ENCODE results near the gene WDR70.
"Not testable (repeated sequence)": the region's sequence is repeated elsewhere in the genome, so short reads cannot be mapped to it uniquely, and the experiment has no call there.

Gene WDR70

DNA sequence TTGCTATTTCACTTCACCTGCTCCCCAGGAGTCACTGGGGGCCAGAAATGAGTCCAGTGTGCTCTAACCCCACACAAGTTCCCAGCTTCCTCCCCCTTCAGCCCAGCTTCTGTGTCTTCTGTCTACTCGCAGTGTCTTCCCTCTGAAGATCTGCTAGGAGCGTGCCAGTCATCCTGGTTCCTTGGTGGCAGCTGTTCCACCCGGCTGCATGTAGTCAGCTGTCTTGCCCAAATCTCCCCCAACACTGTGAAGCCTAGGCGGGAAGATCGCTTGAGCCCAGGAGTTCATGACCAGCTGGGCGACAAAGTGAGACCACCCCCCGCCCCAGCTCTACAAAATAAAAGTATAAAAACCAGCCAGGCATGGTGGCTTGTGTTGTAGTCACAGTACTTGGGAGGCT, 306.7 kb downstream of the WDR70 start:
- no peak for DNase-seq (ENCODE audit: low spot score)

DNA sequence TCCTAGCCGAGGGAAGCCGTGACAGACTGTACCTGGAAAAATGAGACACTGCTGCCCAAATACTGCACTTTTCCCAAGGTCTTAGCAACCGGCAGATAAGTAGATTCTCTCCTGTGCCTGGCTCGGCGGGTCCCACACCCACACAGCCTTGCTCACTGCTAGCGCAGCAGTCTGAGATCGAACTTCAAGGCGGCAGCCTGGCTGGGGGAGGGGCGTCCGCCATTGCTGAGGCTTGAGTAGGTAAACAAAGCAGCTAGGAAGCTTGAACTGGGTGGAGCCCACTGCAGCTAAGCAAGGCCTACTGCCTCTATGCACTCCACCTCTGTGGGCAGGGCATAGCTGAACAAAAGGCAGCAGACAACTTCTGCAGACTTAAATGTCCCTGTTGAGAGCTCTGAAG, 309.8 kb downstream of the WDR70 start:
- DNase-seq (ENCODE audit: low spot score): not testable (repeated sequence)

GRCh38 chr5:37694333-37694732, 315.2 kb downstream of the WDR70 start:
- not testable (repeated sequence) for DNase-seq (ENCODE audit: low spot score)

- DNase-seq (ENCODE audit: low spot score): no peak
Observed at GRCh38 chr5:37694867-37695266, 315.7 kb downstream of the WDR70 start.

DNA sequence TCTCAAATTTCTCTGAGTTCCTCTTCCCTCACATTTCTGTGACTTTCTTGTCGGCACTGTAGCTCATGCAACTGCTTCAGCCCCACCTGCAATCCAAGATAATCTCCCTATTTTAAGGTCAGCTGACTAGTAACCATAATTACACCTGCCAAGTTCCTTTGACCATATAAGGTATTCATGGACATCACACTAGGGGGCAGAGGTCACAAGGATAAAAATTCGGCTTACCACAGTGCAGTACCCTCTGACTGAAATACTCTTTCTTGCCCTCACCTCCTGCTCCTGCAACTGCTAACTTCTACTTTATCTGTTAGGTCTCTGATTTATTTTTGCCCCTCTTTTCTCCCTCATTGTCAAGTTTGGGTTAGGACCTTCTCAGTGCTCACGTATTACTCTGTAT, 316.5 kb downstream of the WDR70 start:
- DNase-seq (ENCODE audit: low spot score): no peak

- no peak for DNase-seq (ENCODE audit: low spot score)
Observed at GRCh38 chr5:37696190-37697021, 317.3 kb downstream of the WDR70 start.

DNA sequence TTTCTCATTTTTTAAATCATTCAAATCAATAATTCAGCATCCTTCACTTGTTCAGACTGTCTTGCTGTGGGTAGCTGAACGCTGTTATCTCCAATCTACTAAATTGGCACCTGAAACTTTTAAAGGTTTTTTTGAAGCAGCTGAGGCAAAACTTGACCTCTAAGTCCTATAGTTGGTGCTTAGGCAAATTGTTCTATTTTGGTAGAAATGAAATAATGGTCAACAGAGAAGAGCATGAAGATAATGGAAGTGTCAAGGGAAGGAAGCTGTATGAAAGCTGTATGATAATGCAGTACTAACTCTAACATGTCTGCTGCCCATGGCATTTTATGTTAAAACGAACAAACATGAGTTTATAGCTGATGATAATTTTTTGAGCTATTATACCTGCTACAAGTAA, 322.8 kb downstream of the WDR70 start:
- no peak for DNase-seq (ENCODE audit: low spot score)

DNA sequence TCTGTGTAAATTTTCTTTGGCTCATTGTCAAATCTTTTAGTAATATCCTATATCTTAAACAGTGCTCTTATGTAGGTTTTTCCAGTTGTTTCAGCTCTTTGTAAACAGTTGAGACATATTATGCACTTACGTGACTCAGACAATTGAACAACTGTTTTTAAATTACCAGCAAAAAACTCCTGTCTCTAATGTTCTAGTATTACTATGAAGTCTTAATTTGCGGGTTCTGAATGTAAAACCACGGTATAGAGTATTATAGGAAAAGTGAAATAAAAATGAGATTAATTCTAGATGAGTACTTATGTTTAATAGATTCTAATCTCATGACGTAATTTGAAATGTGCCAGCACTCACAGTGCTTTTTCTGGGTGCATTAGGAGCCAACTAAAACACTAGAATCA, 324.7 kb downstream of the WDR70 start:
- DNase-seq (ENCODE audit: low spot score): no peak

DNA sequence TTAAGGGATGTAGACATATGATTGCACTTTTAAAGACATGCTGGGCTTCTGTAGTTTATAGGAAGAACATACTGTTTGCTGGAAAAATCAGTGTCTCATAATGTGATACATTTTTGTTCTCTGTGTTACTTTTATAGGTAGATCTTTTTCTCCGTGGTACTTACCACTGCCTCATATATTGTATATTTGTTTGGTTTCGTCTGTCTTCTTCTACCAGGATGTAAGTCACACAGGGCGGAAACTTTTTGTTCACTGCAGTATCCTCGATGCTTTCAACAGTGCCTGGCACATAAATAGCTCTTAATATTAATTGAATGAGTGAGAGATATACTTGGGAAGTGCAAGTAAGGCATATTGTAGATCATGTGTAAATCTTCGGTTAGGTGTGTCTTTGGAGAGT, 325.3 kb downstream of the WDR70 start:
- DNase-seq (ENCODE audit: low spot score): no peak

GRCh38 chr5:37709020-37709419, 329.9 kb downstream of the WDR70 start:
- DNase-seq (ENCODE audit: low spot score): no peak

DNA sequence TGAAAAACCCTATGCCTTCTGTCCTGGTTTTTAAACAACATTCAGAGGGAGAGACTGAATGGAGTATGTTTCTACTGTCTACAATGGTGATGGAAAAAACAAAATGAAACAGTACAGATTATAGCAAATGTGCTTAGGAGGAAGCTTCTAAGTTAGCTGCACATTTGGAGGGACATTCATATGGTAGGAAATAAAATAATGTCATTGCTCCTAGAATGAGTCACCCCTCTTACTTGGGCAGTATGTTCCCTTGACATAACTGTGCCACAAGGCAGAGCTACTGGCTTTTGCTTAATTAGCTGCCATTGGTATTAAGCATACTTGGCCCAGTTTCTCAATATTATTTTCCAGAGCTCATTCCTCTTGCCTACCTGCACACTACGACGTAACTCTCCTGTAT, 331.8 kb downstream of the WDR70 start:
- DNase-seq (ENCODE audit: low spot score): no peak

DNA sequence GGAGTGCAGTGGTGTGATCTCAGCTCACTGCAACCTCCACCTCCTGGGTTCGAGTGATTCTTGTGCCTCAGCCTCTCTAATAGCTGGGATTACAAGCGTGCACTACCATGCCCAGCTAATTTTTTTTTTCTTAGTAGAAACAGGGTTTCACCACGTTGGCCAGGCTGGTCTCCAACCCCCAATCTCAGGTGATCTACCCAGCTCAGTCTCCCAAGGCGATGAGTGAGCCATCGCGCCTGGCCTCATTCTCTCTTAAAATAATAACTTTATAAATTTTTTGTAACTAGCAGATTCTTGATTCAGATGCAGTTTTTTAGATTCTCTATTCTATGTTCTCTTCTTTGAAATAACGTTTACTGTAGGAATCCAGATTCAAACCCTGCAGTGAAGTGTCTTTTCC, 333.6 kb downstream of the WDR70 start:
- no peak for DNase-seq (ENCODE audit: low spot score)

DNA sequence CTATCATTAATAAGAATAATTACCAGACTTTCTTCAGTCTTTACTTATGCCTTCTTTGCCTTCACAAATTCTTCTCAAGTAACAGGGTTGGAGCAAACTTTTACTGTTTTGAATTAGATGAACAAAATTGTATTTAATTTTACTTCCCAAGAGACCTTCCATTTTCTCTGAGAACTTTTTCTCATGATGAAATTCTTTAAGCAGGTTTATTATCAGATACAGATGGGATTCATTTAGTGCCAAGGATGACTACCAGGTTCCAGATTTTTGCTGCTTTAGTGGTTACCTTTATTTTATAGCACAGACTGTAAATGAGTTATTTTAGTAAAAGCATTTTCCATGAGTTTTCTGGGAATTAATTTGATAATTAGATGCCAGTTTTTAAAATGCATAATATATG, 335.6 kb downstream of the WDR70 start:
- no peak for DNase-seq (ENCODE audit: low spot score)

GRCh38 chr5:37715361-37715760, 336.2 kb downstream of the WDR70 start:
- DNase-seq (ENCODE audit: low spot score): no peak

GRCh38 chr5:37715992-37716391, 336.9 kb downstream of the WDR70 start:
- no peak for DNase-seq (ENCODE audit: low spot score)

DNA sequence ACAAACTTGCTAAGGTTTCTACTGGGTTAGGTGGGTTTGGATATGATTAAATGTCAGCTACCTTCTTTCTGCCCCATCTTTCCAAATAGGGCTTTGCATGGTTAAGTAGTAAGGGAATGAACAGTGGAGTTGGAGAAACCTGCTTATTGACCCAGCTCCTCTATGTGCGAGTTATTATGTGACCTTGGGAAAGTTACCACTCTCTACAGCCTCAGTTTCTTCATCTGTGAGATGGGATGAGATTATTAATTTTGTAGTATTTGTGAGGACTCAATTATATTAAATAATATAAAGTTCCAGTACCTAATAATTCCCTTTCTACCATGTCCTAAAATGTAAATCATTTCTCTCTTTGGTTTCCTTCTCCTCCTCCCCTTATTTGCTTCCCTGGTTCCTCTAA, 337.3 kb downstream of the WDR70 start:
- DNase-seq (ENCODE audit: low spot score): no peak

- DNase-seq (ENCODE audit: low spot score): no peak
Observed at GRCh38 chr5:37717276-37717612, 338.1 kb downstream of the WDR70 start.

GRCh38 chr5:37717613-37718431, 338.7 kb downstream of the WDR70 start:
- no peak for DNase-seq (ENCODE audit: low spot score)

GRCh38 chr5:37720550-37720952, 341.4 kb downstream of the WDR70 start:
- DNase-seq (ENCODE audit: low spot score): no peak

DNA sequence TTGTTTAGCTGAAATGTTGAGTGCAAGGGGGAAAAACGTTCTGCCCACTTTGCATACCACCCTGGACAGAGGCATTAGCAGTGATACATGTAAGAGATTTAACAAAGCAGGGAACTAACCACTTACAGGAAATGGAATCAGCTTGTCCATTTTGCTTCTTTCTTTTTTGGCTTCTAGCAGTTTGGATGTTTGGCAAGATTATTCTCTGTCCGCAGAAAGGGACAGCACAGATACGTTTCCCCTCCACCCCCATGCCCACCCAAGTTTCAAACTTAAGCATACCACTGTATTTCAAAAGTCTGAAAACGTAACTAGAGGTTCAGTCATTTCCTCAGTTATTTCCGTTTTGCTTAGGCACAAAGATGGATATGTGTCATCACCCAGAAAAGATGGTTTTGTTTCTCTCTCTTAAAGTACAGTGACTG, 342.3 kb downstream of the WDR70 start:
- no peak for DNase-seq (ENCODE audit: low spot score)

DNA sequence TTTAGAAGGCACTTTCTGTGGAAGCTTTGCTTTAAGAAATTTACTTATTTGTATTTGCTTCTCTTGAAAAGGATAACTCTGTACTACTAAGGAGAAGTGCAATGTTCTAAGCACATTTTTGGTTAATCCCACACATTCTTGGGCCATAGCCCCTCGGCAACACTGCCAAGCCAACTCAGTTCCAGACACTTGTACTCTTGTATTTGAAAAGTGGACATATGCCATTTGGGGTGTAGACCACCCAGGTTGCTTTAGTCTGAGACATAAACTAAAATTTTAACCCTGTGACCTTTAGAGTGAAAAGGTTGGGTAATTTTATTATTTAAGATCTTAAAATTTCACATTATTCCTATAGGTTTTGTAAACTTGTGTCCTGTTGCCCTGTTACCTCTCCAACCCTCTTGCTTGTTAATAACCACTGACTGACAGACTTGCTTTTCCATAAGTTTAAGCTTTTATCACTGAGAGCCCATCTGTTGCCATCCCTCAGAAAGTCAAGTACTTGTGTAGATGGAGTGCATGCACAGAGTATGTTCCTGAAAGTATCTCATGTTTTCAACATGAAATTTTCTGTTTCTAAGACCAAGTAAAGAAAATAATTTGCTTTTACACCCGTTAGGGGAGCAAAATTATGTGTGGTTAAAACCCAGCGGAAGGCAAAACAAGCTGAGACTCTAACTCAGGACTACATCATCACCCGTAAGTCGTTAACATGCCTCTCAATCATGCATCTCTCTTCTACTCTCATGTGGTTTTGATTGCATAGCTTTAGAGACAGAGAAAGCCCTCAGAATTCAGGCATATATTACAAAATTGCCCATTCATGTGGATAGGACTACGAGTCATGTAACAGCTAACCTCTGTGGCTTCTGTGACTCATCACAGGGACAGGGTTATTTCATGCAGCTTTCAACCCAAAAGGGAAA, 343.4 kb downstream of the WDR70 start:
- no peak for DNase-seq (ENCODE audit: low spot score)

All from putamen (tissue), 1 donor.